ENCODE measurements around the gene GNPTG.
A peak's percentile ranks its signal among the peaks of the same experiment; 100 is the strongest.

Gene GNPTG

DNA sequence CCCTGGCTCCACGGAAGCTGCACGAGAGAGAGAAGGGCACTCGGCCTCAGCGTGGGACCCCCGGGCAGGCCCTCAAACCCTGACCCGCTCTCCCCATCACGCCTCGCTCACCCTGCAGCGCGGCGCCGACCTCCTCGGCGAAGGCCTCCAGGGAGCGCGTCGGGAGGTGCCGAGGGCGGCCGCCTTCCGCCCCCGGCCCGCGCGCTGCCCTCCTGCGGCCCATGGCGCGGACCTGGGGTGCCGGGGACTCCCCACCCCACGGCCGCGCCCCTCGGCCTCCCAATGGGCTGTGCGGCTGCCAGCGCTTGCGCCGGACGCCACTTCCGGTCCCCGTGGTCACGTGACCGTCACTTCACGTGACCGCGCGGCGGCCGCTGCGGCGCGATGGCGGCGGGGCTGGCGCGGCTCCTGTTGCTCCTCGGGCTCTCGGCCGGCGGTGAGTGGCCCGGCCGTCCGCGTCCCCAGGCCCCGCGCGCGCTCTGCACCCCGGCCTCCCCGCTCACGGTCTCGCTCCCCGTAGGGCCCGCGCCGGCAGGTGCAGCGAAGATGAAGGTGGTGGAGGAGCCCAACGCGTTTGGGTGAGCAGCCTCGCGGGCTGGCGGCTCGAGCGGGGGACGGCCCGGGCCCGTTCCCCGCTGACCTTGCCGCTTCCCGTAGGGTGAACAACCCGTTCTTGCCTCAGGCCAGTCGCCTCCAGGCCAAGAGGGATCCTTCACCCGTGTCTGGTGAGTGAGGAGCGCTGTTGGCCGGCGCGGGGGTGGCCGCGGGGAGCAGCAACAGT, at the start of gene GNPTG, which contains the start of gene TSR3:
GNPTG (plus strand) TSS at position 350 of the 781 bp plus-strand sequence; CDS start at position 385, 35 bp downstream.
TSR3 (minus strand) TSS at position 297 of the 781 bp plus-strand sequence; CDS start at position 223, 74 bp downstream.
- peak; percentile 66 to 74 (median 72) for DNase-seq (ENCODE audit: low read depth in 3 of 3)

DNA sequence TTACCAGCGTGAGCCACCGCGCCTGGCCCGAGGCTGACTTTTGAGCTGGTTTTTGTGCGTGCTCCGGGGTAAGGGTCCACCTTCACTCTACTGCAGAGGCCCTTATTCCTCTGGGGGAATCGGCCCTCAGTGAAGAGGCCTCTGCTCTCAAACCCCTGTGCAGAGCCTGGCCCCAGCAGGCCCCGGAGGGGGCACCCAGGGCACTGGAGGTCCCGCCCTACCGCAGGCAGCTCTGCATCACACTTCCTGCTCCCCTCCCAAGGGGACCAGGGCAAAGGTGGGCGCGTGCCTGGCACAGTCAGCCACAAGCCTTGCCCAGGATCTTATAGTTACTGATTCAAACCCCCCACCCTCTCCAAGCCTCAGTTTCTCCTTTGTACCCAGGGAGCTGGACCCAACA, 45.9 kb upstream of the GNPTG start:
- DNase-seq (ENCODE audit: low read depth in 3 of 3): no peak

DNA sequence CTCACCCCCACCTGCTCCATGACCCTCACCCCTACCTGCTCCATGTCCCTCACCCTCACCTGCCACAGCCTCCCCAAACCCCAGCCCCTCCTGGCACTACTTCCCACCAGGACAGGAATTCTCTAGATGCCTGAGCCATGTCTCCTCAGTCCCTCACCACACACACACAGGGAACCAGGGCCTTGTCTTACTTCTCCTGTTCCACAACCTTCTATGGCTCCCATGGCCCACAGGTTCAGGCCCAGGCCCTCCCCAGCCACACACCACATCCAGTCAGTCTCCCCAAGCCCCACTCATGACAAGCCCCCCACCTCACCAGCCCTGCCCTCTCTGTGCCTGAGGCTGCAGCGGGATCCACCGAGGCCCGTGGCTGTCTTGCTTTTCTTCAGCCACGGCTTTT, 45.4 kb upstream of the GNPTG start:
- DNase-seq (ENCODE audit: low read depth in 3 of 3): no peak

DNA sequence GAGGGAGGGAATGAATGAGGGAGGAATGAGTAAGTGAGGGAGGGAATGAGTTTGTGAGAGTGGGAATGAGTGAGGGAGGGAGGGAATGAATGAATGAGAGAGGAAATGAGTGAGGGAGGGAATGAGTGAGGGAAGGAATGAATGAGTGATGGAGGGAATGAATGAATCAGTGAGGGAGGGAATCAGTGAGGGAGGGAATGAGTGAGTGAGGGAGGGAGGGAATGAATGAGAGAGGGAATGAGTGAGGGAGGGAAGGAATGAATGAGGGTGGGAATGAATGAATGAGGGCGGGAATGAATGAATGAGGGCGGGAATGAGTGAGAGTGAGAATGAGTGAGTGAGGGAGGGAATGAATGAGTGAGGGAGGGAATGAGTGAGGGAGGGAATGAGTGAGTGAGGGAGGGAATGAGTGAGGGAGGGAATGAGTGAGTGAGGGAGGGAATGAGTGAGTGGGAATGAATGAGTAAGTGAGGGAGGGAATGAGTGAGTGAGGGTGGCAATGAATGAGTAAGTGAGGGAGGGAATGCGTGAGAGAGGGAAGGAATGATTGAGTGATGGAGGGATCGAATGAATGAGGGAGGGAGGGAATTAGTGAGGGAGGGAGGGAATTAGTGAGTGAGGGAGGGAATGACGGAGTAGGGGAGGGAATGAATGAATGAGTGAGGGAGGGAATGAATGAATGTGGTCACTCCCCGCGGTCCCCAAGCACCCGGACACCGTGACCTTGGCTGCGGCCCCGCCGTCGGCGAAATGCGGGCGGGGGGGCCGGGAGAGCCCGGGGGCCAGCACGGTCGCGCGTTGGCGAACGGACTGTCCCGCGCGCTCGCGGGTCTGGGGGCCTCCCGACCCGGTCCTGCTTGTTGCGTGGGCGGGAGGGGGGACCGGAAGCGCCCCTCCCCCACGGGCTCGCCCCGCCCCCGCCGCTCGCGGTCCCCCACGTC, 43.4 kb upstream of the GNPTG start:
- DNase-seq (ENCODE audit: low read depth in 3 of 3): no peak

DNA sequence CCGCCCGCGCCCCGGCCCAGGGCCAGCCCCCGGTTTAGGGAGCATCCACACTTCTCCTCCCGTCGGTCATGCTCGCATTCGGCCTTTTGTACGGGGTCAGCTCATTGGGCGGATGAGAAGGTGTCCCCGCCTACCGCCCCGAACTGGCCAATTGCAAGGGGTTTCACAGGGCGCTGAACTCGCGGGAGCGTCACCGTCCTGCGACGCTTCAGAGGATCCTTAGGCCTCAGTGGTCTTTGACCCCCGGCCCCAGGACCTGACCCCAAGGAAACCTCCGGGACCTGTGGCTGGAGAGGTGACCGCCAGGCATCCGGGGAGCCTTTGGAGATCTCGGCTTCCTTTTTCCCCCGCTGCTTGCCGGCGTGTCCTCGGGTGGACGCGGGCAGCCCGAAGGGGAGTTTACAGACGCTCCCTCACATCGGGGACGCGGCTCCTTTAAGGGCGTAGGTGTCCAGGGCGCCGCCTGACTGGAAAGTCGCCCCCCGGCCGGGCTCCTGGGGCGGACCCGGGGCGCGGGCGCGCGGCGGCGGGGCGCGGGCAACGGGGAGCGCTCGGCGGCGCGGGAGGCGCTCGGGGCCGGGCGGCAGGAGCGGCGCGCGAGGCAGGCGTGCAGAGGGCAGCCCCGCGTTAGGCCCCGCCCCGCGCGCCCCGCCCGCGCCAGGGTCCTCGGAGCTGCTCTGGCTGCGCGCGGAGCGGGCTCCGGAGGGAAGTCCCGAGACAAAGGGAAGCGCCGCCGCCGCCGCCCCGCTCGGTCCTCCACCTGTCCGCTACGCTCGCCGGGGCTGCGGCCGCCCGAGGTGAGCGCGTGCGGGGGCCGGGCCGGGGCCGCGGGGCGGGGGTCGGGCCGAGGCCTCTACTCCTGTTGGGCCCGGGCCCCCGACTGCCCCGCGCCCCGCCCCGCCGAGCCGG, 42.5 kb upstream of the GNPTG start, which contains the start of gene UBE2I:
UBE2I (plus strand) TSS at position 660 of the 909 bp plus-strand sequence. CDS start 4,395 bp downstream, outside the sequence.
- DNase-seq (ENCODE audit: low read depth in 3 of 3): peak; percentile 96 to 97 (median 97)

DNA sequence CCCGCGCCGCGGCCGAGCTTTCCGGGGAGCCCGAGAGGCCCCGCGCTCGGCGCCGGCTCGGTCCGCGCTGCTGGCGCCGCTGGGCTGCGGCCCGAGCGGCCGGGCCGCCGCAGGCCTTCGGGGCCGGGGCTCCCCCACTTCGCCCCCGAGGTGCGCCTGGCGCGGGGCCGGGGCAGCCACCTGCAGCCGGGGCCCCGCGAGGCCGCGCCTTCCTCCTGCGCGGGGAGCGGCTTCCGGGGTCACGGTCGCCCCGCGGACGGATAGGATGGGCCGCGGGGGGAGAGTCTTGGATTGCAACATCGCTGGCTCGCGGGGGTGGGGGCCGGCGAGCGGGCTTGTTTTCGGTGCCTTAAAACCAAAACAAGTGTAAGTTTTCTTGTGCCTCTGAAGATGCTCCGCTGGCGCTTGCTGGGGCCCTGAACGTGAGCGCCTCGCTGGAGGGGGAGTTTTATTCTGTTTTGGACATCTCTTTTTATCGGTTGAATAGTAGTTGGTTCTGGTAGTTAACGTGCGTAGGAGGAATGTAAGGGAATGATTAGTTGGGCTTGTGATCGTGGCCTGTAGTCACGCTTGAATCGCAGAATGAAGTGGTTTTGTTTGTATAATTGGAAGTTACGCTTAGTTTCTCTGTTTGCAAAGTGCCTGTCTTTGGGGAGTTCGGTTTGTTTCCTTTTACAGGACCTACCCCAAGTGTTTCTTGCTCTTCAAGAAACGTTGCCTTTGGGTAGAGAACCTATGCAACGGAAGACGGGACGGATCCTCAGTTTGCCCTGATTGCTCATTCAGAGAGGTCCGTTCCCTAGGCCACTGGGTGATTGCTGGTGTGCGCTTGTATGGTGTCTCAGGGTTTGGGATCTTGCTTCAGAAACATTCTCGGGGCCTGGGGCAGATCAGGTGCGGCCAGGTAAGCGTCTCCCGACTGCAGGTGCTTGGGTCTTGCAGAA, 41.6 kb upstream of the GNPTG start:
- no peak for DNase-seq (ENCODE audit: low read depth in 3 of 3)

DNA sequence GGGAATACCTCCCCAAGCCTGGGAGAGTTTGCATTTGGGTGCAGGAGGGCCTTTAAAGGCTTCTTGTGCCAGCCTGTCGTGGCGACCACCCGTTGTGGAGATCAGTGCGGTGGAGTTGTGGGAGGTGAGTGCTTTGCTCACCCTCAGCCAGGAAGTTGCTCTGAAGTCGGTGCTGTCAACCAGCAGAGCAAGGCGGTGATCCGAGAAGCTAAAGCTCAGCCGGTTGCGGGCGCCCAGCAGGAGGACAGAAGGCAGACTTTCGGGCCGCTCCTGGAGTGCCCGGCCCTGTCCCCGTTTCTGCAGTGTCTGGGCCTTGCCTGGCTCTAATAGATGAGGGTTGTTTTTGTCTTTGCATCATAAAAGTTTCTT, 40.9 kb upstream of the GNPTG start:
- DNase-seq (ENCODE audit: low read depth in 3 of 3): no peak

DNA sequence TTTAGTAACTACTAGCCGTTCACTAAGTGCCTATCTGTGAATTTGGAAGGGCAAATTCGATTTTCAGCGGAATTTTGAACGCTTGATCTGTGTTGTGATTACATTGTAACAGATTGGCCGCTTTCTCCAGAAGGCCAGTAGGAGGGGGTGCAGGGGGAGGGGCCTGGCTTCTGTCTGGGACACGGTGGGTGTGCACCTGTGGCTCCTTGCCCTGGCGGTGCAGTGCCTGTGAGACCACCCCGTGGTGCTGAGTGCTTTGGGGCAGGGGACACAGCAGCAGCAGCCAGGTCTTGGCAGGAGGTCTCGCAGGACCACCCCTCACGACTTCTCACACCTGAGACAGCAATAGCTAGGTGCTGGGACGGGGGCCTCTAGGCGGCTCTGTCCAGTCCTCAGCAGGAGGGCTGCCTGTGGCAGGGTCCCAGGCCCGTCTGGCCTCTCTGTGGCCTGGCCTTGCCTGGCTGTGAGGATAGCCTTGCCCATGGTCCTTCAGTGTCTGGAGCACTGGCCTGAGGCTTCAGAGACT, 40.5 kb upstream of the GNPTG start:
- DNase-seq (ENCODE audit: low read depth in 3 of 3): no peak

DNA sequence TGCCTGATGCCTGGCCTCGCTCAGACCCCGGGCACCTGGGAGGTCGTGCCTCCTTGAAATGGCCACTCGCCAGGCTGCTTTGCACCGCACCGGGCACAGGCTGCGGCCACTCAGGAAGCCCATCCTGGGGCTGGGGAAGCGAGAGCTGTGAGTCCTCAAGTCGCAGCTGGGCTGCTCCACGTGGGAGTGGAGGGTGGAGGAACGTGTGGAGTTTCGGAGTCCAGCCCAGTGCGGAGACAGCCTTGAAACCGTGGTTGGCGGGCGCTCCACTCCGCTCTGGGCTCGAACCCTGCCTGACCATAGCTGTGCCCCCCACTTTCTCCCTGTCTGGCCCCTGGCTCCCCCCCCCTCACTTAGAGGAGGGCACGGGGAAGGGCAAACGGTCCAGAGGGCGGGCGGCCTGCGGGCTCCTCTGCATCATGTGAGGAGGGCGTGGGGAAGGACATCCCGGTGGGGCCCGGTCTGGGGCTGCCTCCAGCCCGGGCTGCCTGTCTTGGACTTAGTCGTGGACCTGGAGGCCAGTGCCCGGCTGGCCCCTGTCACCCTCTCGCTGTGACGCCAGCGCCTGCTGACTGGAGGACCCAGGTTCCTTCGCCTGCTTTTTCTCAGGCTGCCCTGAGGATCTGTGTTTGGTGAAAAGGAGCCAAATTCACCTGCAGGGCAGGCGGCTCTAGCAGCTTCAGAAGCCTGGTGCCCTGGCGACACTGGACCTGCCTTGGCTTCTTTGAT, 39.8 kb upstream of the GNPTG start:
- no peak for DNase-seq (ENCODE audit: low read depth in 3 of 3)

DNA sequence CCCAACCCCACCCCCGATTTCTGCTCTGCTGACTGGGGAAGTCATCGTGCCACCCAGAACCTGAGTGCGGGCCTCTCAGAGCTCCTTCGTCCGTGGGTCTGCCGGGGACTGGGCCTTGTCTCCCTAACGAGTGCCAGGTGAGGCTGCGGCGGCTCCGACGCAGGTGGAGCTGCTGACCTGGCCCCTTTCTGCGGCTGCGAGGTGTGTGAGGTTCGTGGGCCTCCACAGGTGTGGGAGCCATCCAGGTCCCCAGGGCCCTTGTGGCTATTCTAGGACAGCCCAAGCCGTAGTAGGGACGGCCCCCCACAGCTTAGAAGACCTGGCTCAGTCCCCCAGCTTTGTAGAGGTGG, 39.3 kb upstream of the GNPTG start:
- no peak for DNase-seq (ENCODE audit: low read depth in 3 of 3)

DNA sequence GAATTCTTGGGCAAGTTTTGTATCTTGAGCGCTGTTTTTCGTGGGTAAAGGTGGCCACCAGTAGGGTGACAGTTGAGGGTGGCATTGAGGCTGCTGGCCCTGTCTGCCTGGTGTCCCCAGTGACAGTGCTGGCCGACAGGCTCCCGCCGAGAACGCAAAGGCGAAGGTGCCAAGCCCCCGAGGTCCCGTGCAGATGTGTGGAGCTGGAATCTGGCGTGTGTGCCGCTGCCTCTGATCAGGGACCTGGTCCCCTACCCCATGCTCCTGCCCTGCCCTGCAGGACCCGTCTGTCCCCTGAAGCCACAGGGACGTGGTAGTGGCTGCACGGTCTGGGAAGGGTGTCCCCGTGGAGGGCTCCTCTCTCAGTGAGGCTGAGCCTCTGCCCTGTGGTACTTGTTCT, 38.8 kb upstream of the GNPTG start:
- DNase-seq (ENCODE audit: low read depth in 3 of 3): no peak

DNA sequence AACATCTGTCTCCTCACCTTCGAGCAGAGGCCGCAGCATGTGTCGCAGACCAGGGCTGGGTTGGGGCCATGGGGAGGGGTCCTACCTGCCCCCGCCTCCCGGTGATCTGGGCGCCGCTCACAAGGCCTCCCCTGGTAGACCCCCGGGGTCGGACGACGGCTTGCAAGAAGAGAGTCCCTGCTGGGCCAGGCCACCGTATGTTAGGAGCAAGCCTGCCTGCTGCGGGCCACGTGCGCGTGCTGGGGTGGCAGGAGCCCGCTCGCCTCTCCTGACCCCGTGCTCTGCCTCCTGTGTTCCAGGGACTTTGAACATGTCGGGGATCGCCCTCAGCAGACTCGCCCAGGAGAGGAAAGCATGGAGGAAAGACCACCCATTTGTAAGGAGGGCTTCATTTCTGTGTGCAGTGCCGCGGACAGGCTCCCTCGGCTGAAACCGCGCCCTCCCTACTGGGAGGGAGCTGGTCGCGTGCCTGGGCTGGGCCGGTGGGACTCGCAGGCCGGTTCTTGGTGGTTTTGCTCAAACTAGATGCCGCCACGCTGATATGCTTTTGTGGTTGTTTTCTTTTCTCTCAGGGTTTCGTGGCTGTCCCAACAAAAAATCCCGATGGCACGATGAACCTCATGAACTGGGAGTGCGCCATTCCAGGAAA, 37.9 kb upstream of the GNPTG start:
- DNase-seq (ENCODE audit: low read depth in 3 of 3): no peak

DNA sequence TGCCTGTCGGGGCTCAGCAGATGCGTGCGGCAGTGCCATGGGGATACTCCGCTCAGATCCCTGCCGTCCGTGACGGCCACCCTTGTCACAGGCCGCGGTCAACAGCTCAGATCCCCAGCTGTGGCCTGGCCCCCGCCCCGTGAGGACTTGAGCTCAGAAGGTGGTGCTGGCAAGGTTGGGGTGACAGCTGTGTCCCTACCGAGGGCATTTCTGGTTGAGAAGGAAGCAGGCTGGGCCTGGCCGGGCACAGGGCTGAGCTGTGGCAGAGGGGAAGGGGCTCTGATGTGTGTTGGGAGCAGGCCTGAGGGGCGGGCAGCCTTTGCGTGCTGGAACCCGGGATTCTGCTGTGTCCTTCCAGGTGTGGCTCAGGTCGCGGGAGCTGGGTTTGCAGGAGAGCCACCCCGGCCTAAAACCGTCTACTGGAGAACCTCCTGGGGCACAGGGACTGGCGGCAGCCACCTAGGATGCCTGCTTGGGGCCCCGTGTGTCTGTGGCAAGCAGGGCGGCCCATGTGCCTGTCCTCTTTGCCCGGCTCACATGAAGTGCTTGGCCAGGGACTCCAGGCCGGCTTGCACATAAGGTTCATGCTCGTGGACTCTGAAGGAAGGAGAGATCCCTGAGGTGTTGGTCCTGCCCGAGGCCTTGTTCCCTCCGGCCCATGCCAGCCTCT, 37.2 kb upstream of the GNPTG start:
- DNase-seq (ENCODE audit: low read depth in 3 of 3): no peak

DNA sequence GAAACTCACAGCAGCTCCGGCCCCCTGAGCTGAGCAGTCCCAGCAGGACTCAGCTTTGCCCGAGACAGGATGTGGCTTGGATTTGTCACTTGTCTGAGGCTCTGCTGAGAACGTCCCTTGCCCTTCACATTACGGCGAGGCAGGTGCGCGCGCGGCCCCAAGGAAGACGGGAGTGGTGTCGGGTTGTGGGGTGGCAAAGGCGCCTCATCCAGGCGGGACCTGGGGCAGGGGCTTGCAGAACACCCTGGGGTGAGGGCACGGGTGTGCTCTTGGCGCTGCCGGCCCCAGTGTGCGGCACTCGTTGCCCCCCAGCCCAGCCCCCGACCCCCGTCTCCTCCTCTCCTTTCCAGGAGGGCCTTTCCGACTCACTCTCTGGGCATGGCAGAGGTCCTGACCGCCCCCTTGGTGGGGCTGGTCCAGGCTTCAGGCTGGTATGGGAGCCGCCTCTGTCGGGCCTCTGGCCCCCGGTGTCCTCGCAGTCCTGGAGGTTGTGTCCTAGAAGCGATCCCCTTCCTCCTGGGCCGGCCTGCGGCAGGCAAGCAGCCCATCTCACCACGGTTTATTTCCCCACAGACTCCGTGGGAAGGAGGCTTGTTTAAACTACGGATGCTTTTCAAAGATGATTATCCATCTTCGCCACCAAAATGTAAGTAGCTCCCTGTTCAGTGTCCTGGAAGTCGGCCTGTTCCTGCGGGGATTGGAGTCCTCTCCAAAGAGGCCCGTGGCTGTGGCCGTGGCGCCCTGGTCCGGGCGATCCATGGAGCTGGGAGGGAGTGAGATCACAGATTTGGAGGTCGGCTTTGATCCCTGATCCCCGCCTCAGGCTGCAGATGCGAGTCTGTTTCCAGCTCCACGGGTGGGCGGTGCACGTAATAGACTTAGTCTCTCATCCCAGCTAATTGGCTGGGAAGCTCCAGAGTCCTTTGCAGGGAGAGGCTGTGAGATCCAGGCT, 36.4 kb upstream of the GNPTG start:
- no peak for DNase-seq (ENCODE audit: low read depth in 3 of 3)

DNA sequence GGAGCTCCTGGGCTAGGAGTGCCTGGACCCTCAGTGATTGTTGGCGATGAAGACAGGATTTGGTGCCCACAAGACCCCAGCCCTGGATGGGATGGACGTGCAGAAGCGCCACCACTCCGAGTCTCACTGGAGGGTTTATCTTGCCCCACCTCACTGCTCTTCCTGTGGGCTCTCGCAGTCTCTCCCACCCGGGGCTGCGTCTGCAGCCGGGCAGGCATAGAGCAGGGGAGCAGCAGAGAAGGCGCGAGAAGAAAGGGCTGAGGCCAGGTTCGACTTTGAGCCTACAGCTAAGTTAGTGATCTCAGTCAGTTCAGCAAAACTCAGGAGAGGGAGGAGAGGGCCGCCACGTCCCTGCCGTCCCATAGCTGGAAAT, 35.7 kb upstream of the GNPTG start:
- DNase-seq (ENCODE audit: low read depth in 3 of 3): no peak

DNA sequence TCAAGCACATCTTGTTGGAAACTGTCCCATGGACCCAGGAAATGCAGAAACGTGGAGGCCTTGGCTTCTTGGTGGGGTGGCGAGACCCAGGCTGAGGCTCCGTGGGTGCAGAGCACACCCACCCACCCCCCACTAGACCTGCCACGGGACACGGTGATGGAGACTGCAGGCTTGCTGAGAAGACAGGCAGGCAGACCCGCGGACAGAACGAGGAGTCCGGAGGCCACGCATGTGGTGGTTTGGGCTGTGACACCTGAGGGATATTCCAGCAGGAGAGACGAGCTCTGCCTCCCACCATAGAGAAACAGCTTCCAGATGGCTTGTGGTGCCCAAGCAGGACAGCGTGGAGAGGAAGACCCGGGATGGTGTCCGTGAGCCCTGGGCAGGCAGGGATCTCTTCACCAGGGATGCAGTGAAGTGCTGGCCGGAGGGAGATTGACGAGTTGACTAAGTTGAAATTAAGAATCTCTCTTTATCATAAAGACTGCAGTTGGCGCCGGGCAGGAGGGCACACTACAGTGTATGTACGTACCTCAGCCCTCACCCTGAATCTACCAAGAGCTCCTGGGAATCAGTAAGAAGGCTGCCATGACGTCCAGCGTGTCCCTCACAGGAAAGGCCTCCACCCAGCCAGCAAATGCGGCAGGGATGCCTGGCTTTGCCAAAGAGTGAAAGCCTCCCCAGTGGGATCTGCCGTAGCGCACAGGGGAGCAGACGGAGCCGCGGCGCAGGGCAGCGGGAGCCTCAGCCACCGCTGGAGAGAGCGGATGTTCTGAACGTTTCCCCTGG, 34.1 kb upstream of the GNPTG start:
- DNase-seq (ENCODE audit: low read depth in 3 of 3): no peak

DNA sequence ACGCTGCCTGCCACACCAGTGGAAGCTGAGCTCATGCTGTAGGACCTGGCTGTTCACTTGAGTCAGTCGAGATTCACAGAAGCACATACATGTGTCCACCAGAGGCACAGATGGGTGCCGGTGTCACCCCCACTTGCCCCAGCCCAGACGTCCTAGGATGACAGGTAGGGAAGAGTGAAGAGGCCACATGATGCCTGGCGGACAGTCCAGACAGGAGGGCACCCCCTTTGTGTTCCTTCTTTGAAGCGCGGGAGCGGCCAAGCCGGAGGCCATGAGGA, 33.5 kb upstream of the GNPTG start:
- no peak for DNase-seq (ENCODE audit: low read depth in 3 of 3)
